Neural crest cell (in vitro differentiated cells): ENCODE results near the gene EGLN3. TPM values are rescaled to one million over a fixed set of nuclear protein-coding genes. Genes with fewer than 3 reads are reported as not detected.

Experiments
- DNase-seq: peaks from one replicate; pipeline ENCODE4 v3.0.0; 2021; ENCODE audit warnings: low read depth, mixed read lengths, low spot score
- H3K27ac Mint-ChIP-seq: one replicate; pipeline ENCODE4 v1.8.0; 2021; ENCODE audit warnings: mild to moderate bottlenecking, mixed read lengths; ENCODE audit not compliant: unreplicated experiment
- H3K27me3 Mint-ChIP-seq: 2 replicates; pipeline ENCODE4 v1.8.0; 2021; ENCODE audit warnings: low read depth, mild to moderate bottlenecking, mixed read lengths
- H3K36me3 Mint-ChIP-seq: 2 replicates; pipeline ENCODE4 v1.8.0; 2021; ENCODE audit warnings: low read depth, mild to moderate bottlenecking, mixed read lengths
- H3K4me1 Mint-ChIP-seq: 2 replicates; pipeline ENCODE4 v1.8.0; 2021; ENCODE audit warnings: mixed read lengths
- H3K4me3 Mint-ChIP-seq: one replicate; pipeline ENCODE4 v1.8.0; 2021; ENCODE audit warnings: mild to moderate bottlenecking, mixed read lengths
- H3K9me3 Mint-ChIP-seq: 2 replicates; pipeline ENCODE4 v1.8.0; 2021; ENCODE audit warnings: mixed read lengths
- CTCF ChIP-seq: fragments of 200-600 bp; sonication (generic); conservative IDR thresholded peaks from 2 replicates; pipeline ENCODE4 v1.5.0; 2021; ENCODE audit warnings: antibody characterized with exemption, mild to moderate bottlenecking
- total RNA-seq: library from RNA; stranded (reverse); gene quantifications from 2 replicates; pipeline ENCODE4 v1.2.1, GENCODE V29; 2021

EGLN3 gene
- total RNA-seq, 1 donor from 2014 or later: 0.89 TPM

- no peak overlapping the region for H3K27ac Mint-ChIP-seq
Measured at GRCh38 chr14:33924566-33925100, 26.2 kb downstream of the EGLN3 start.

GRCh38 chr14:33922125-33922524 is 28.7 kb downstream of the EGLN3 start:
- H3K9me3 Mint-ChIP-seq: no peaks in the 10 kb centered on the region
- DNase-seq: no peak
- H3K4me1 Mint-ChIP-seq: no peaks in the 10 kb centered on the region
- H3K27me3 Mint-ChIP-seq: no peaks in the 10 kb centered on the region
- TF ChIP-seq CTCF: no peak
- H3K4me3 Mint-ChIP-seq: no peak overlapping the region
- no peak overlapping the region for H3K27ac Mint-ChIP-seq
- H3K36me3 Mint-ChIP-seq: no peaks in the 10 kb centered on the region

More at GRCh38 chr14:33924566-33925100, 26.2 kb downstream of the EGLN3 start:
- H3K4me3 Mint-ChIP-seq: no peak overlapping the region
- H3K9me3 Mint-ChIP-seq: no peaks in the 10 kb centered on the region
- no peaks in the 10 kb centered on the region for H3K27me3 Mint-ChIP-seq
- no peak for DNase-seq
- H3K36me3 Mint-ChIP-seq: no peaks in the 10 kb centered on the region
- TF ChIP-seq CTCF: no peak
- no peaks in the 10 kb centered on the region for H3K4me1 Mint-ChIP-seq

- no peak overlapping the region for H3K4me3 Mint-ChIP-seq
- H3K27ac Mint-ChIP-seq: no peak overlapping the region
- H3K36me3 Mint-ChIP-seq: no peaks in the 10 kb centered on the region
- no peaks in the 10 kb centered on the region for H3K9me3 Mint-ChIP-seq
- H3K27me3 Mint-ChIP-seq: no peaks in the 10 kb centered on the region
- no peak for TF ChIP-seq CTCF
- no peak for DNase-seq
- H3K4me1 Mint-ChIP-seq: no peaks in the 10 kb centered on the region
Measured at GRCh38 chr14:33918256-33918655, 32.6 kb downstream of the EGLN3 start.

- Mint-ChIP-seq H3K27me3 (no peaks in the 10 kb centered on the region), H3K9me3 (no peaks in the 10 kb centered on the region), H3K36me3 (no peaks in the 10 kb centered on the region), H3K4me3 (no peak overlapping the region), H3K4me1 (no peaks in the 10 kb centered on the region), H3K27ac (no peak overlapping the region)
- DNase-seq: no peak
- TF ChIP-seq CTCF: no peak
Measured at GRCh38 chr14:33917661-33918060, 33.2 kb downstream of the EGLN3 start.

GRCh38 chr14:33916663-33917565 is 34.0 kb downstream of the EGLN3 start:
- no peaks in the 10 kb centered on the region for H3K27me3 Mint-ChIP-seq
- H3K27ac Mint-ChIP-seq: no peak overlapping the region
- no peak for TF ChIP-seq CTCF
- no peaks in the 10 kb centered on the region for H3K36me3 Mint-ChIP-seq
- no peaks in the 10 kb centered on the region for H3K9me3 Mint-ChIP-seq
- H3K4me1 Mint-ChIP-seq: no peaks in the 10 kb centered on the region
- no peak for DNase-seq
- no peak overlapping the region for H3K4me3 Mint-ChIP-seq
